GM03348 (cell line): ENCODE measurements around the gene SH2D3A.

ENCODE experiments used
- DNase-seq: peaks from one replicate; pipeline ENCODE4 v3.0.0; 2012; ENCODE audit warnings: low spot score

SH2D3A gene

GRCh38 chr19:6736917-6737283, 30.3 kb downstream of the SH2D3A start:
- DNase-seq: no peak

- DNase-seq: peak; percentile 87
Measured at GRCh38 chr19:6736169-6736916, 30.9 kb downstream of the SH2D3A start.

- no peak for DNase-seq
Measured at GRCh38 chr19:6735181-6735911, 31.9 kb downstream of the SH2D3A start.

GRCh38 chr19:6734096-6734696, 33.0 kb downstream of the SH2D3A start:
- no peak for DNase-seq

- no peak for DNase-seq
Measured at GRCh38 chr19:6733338-6734095, 33.7 kb downstream of the SH2D3A start.

GRCh38 chr19:6732803-6733337, 34.4 kb downstream of the SH2D3A start:
- DNase-seq: no peak

- no peak for DNase-seq
Measured at GRCh38 chr19:6731822-6732221, 35.4 kb downstream of the SH2D3A start.

GRCh38 chr19:6730941-6731670, 36.1 kb downstream of the SH2D3A start:
- no peak for DNase-seq

GRCh38 chr19:6730153-6730804, 37.0 kb downstream of the SH2D3A start:
- DNase-seq: no peak

GRCh38 chr19:6729573-6730152, 37.6 kb downstream of the SH2D3A start:
- DNase-seq: no peak

- no peak for DNase-seq
Measured at GRCh38 chr19:6728346-6728745, 38.9 kb downstream of the SH2D3A start.

- no peak for DNase-seq
Measured at GRCh38 chr19:6725513-6726231, 41.6 kb downstream of the SH2D3A start.

- DNase-seq: no peak
Measured at GRCh38 chr19:6724631-6725492, 42.4 kb downstream of the SH2D3A start.

- no peak for DNase-seq
Measured at GRCh38 chr19:6723738-6724137, 43.5 kb downstream of the SH2D3A start.

- peak; percentile 51 for DNase-seq
Measured at GRCh38 chr19:6723108-6723618, 44.1 kb downstream of the SH2D3A start.

GRCh38 chr19:6721773-6722172, 45.5 kb downstream of the SH2D3A start:
- no peak for DNase-seq

- no peak for DNase-seq
Measured at GRCh38 chr19:6721138-6721474, 46.1 kb downstream of the SH2D3A start.

- peak; percentile 89 for DNase-seq
Measured at GRCh38 chr19:6720369-6721137, 46.7 kb downstream of the SH2D3A start, which contains the start of gene C3. TSS of gene C3 (minus strand) at chr19:6720650. CDS start at chr19:6720589, 61 bp downstream.
